Uterus (tissue), 4 donors: ENCODE measurements around the gene FAM174B. TPM values are rescaled to one million over a fixed set of nuclear protein-coding genes. Genes with fewer than 3 reads are reported as not detected.

ENCODE experiments used
- DNase-seq, 2 donors: peaks; one replicate each; pipeline ENCODE4 v3.0.0-alpha.2; 2019 to 2020
- H3K27ac ChIP-seq, 2 donors: fragments of 200-600 bp; sonication (generic); 1 replicate in 1 of 2; 2 replicates in 1 of 2; pipeline ENCODE4 v1.5.1; 2016 to 2018
- H3K27me3 ChIP-seq, 2 donors: fragments of 200-600 bp; sonication (generic); one replicate each; pipeline ENCODE4 v1.5.1; 2018 to 2019; ENCODE audit warnings: control low read depth in 1 of 2
- H3K36me3 ChIP-seq, 2 donors: fragments of 200-600 bp; sonication (generic); one replicate each; pipeline ENCODE4 v1.5.1; 2019; ENCODE audit warnings: control low read depth in 1 of 2
- H3K4me1 ChIP-seq, 2 donors: fragments of 200-600 bp; sonication (generic); one replicate each; pipeline ENCODE4 v1.5.1; 2018 to 2019; ENCODE audit warnings: control low read depth in 1 of 2
- H3K4me3 ChIP-seq, 2 donors: fragments of 200-600 bp; sonication (generic); 1 replicate in 1 of 2; 2 replicates in 1 of 2; pipeline ENCODE4 v1.5.1; 2018 to 2019; ENCODE audit warnings: mild to moderate bottlenecking in 1 of 2
- H3K9me3 ChIP-seq, 2 donors: fragments of 200-600 bp; sonication (generic); one replicate each; pipeline ENCODE4 v1.5.1; 2019; ENCODE audit warnings: control low read depth in 1 of 2
- CTCF ChIP-seq, 4 experiments: fragments of 200-600 bp in 2 of 4; fragments of 450-650 bp in 2 of 4; sonication (generic) in 2 of 4; IDR thresholded peaks; one replicate each; pipeline ENCODE4 v1.5.1; 2016 to 2019; ENCODE audit warnings: antibody characterized with exemption in 4 of 4, mild to moderate bottlenecking in 2 of 4, moderate library complexity in 1 of 4
- POLR2A ChIP-seq, 2 donors: fragments of 450-650 bp; IDR thresholded peaks; one replicate each; pipeline ENCODE4 v1.6.1; 2016; ENCODE audit warnings: antibody characterized with exemption in 2 of 2, mild to moderate bottlenecking in 1 of 2, moderate library complexity in 1 of 2
- intact Hi-C: fragments of 100-400 bp; cut with DNase I; formaldehyde crosslinking; loops from one replicate; pipeline ENCODE4 v1.15.1; 2023; ENCODE audit warnings: low total_unique reads
- total RNA-seq, 4 donors: library from RNA; depleted of rRNA in 3 of 4; stranded (reverse); fragments of >200 nt in 3 of 4; gene quantifications; one replicate each; pipeline versions ENCODE4 v1.1.0 to v1.2.4, GENCODE V29; 2014 to 2023
- donor health status: DM: yes; HTN: yes; CAD: no.

The FAM174B gene
- total RNA-seq, 4 donors from 2014 or later = 0.51 to 41.8 (median 5.5) TPM

- Histone ChIP-seq H3K27ac (no peak overlapping the region), H3K4me1 (peaks cover 4 to 9% of the 10 kb centered on the region in 2 donors), H3K9me3 (no peaks in the 10 kb centered on the region), H3K4me3 (no peak overlapping the region), H3K36me3 (no peaks in the 10 kb centered on the region), H3K27me3 (no peaks in the 10 kb centered on the region)
- intact Hi-C loops = no loop called here
- TF ChIP-seq CTCF (IDR thresholded peaks at IDR 0.05) = no peak
- no peak for TF ChIP-seq POLR2A (IDR thresholded peaks at IDR 0.05)
- no peak for DNase-seq
Measured at GRCh38 chr15:92614301-92614700, 41.3 kb downstream of the FAM174B start.

- TF ChIP-seq CTCF (IDR thresholded peaks at IDR 0.05) = no peak
- DNase-seq = peak in 1 of 2 donors; percentile 12
- H3K4me1 ChIP-seq = peaks cover 4 to 9% of the 10 kb centered on the region in 2 donors
- no peaks in the 10 kb centered on the region for H3K27me3 ChIP-seq
- no peaks in the 10 kb centered on the region for H3K9me3 ChIP-seq
- intact Hi-C loops = no loop called here
- H3K36me3 ChIP-seq = no peaks in the 10 kb centered on the region
- no peak overlapping the region for H3K27ac ChIP-seq
- no peak overlapping the region for H3K4me3 ChIP-seq
Measured at GRCh38 chr15:92613841-92614240, 41.7 kb downstream of the FAM174B start.

GRCh38 chr15:92612891-92613290 lies 42.7 kb downstream of the FAM174B start:
- intact Hi-C loops = no loop called here
- H3K36me3 ChIP-seq = no peaks in the 10 kb centered on the region
- no peaks in the 10 kb centered on the region for H3K27me3 ChIP-seq
- H3K4me3 ChIP-seq = no peak overlapping the region
- TF ChIP-seq POLR2A (IDR thresholded peaks at IDR 0.05) = no peak
- no peak for TF ChIP-seq CTCF (IDR thresholded peaks at IDR 0.05)
- H3K4me1 ChIP-seq = peaks cover 2 to 9% of the 10 kb centered on the region in 2 donors
- H3K9me3 ChIP-seq = no peaks in the 10 kb centered on the region
- H3K27ac ChIP-seq = no peak overlapping the region
- no peak for DNase-seq

- intact Hi-C loops = no loop called here
- H3K27ac ChIP-seq = no peak overlapping the region
Measured at GRCh38 chr15:92611995-92612745, 43.4 kb downstream of the FAM174B start.

More at GRCh38 chr15:92611995-92612745, 43.4 kb downstream of the FAM174B start:
- Histone ChIP-seq H3K27me3 (no peaks in the 10 kb centered on the region), H3K4me3 (no peak overlapping the region), H3K9me3 (no peaks in the 10 kb centered on the region), H3K36me3 (no peaks in the 10 kb centered on the region), H3K4me1 (peaks cover 0 to 2% of the 10 kb centered on the region in 2 donors)
- TF ChIP-seq CTCF (IDR thresholded peaks at IDR 0.05) (no peak), POLR2A (IDR thresholded peaks at IDR 0.05) (no peak)
- DNase-seq = no peak
